NCI-H2029 (cell line): Measurements from ENCODE around the gene GNG4.
"Not testable (repeated sequence)": the region's sequence is repeated elsewhere in the genome, so short reads cannot be mapped to it uniquely, and the experiment has no call there.

ENCODE experiments used
- DNase-seq: peaks from one replicate; lab custom pipeline; 2025; lab: John Stamatoyannopoulos, UW

The GNG4 gene

DNA sequence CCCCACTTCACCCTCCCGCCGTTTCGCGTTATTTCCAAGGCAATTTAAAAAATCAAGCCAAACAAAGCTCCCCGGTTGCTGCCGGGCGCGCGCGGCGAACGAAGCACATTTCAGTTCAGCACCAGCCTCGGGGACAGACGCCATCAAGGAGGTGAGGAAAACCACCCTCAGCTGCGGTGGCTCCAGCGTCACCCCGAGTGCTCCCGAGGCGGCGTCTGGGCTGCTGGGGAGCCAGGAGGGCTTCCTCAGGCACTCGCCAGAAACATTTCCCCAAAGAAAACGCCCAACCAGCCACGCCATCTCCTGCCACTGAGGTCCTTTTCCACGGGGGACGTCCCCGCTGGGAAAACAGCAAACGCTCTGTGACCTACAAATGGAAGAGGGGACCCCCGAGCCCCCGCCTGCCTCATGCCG lies 623 bp downstream of the GNG4 start:
- DNase-seq = no peak

- DNase-seq = peak; percentile 78
Observed at GRCh38 chr1:235648407-235648907, 1.1 kb downstream of the GNG4 start.

DNA sequence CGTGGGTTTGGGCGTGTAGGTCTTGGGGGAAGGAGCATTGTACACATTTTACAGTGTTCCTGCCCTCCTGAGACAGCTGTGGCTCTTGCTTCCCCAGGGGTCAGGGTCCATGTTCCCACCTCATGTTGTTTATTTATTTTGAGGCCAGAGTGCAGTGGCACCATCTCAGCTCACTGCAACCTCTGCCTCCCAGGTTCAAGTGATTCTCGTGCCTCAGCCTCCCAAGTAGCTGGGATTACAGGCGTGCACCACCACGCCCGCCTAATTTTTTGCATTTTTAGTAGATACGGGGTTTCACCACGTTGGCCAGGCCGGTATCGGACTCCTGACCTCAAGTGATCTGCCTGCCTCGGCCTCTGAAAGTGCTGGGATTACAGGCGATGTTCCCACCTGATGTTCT lies 2.0 kb downstream of the GNG4 start:
- not testable (repeated sequence) for DNase-seq

DNA sequence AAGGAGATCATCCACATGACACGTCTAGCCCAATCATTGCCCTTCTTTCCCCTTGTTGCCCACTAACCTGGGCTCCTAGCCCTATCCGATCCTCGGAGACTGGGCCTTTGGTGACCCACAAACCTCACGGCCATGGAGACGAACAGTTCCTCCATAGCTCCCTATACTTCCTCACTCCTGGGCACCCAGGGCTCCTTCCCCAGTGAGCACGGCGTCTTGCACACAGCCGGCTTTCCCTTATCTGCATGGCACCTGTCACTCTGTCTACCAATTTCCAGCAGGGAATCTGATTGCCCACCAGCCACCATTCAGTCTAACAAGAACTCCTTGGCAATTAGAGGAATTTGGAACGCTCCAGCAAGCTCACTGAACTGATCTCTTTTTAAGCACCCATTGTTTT lies 3.1 kb downstream of the GNG4 start:
- DNase-seq = peak; percentile 62

DNA sequence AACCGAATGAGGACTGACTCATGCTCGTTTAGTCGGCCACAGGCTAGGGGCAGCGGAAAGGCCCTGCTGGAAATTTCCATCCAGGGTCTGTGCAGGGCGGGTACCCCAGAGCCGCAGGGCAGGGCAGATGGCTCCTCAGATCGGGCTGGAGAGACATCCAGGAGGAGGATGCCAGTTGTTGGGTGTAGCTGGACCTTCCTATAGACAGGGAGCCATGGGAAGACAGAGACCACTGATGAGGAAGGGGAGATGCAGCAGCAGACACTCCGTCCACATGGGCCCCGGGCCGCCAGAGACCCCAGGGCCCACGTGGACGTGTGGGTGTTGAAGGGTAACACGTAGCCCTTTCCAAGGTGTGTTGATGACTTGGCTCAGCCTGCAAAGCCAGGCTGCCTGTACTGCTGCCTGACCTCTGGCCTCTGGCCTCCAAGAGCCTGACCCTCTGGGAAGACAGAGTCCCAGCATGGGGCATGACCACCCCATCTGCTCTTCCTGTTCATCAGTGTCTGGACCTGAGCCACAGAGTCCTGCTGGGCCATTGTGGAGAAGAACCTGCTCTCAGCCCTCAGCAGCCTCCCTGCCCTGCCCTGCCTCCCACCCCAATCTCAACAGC lies 4.8 kb downstream of the GNG4 start:
- no peak for DNase-seq

GRCh38 chr1:235643837-235644692 lies 5.5 kb downstream of the GNG4 start:
- no peak for DNase-seq

- no peak for DNase-seq
Observed at GRCh38 chr1:235642943-235643371, 6.6 kb downstream of the GNG4 start.

- peak; percentile 82 for DNase-seq
Observed at GRCh38 chr1:235642011-235642942, 7.3 kb downstream of the GNG4 start.

DNA sequence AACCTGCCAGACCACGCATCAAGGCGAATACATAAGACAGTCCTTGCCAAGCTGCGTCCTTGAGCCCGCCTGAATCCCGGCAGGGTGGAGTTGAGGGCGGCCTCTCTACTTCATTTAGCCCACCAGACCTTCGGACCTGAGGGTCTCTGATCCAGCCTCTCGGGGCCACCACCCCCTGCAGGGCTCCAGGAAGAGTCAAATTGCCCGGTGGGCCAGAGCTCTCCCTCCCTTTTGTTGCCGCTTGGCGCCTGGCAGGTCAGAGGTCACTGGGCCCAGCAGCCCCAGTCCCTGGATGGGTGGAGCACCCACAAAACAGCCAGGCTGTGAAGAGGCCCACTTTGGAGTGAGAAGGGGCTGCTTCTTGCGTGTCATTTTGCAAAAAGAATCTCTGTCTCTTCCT lies 9.0 kb downstream of the GNG4 start:
- no peak for DNase-seq

DNA sequence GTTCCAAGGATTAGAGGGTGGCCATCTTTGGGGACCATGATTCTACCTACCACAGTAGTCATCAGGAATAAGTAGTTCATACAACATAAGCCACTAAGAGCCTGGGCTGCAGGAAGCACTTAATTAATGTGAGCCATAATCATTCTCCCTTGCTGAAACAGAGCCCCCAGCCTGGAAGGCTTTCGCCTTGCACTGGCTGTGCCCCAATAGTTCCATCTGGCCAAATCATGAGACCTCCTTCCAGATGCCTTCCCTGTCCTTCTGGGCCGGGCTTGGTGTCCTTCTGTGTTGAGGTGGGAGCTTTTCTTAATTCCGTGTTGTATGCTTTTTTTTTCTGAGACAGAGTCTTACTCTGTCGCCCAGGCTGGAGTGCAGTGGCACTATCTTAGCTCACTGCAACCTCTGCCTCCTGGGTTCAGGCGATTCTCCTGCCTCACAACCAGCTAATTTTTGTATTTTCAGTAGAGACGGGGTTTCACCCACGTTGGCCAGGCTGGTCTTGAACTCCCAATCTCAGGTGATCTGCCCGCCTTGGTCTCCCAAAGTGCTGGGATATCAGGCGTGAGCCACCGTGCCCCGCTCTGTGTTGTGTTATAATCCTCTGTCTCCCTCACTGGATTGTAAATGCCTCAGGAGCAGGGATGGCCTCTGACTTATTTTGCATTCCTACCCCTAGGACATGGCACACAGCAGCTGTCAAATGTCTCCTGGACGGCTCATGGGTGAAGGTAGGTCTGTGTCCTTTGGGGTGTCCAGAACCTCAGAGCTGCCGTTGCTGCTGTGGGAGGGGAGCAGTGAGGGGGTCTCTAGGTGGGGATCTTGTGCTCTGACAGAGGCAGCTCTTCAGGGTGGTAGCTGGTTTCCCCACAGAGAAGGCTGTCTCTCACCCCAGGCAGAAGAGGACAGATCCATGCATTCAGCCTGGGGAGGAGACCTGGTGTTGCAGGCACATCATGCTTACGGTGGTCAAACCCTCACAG lies 10.1 kb downstream of the GNG4 start:
- DNase-seq = no peak

- not testable (repeated sequence) for DNase-seq
Observed at GRCh38 chr1:235638612-235639011, 11.0 kb downstream of the GNG4 start.

DNA sequence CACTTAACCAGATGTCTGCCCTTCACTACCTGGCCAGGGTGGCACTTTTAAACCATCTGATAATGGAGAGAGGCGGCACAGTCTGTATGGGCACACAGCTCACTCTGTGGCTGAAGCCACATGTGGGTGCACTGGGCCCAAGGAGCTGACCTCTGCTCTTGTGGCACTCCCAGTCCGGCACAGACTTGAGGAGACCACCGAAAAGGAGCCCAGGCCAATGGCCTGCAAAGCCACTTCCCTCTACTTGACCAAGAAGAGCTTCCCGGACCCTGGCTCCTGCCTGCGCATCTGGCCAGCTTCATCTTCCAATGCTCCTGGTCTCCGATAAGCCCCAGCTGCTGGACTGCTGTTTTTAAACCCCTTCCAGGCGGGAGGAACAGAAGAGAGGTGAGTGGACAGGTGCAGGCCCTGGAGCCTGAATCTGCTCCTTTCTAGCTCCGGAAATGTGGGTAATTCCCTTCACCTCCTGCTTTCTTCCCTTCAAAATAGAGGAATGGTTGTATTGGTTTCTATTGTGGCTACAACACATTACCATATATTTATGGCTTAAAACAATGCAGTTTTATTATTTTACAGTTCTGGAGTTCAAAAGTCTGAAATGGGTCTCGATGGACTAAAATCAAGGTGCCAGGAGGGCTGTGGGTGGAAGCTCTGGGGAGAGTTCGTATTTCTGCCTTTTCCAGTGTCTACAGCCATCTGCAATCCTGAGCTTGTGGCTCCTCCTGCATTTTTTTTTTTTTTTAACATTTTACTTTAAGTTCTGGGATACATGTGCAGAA lies 11.6 kb downstream of the GNG4 start:
- DNase-seq = no peak

DNA sequence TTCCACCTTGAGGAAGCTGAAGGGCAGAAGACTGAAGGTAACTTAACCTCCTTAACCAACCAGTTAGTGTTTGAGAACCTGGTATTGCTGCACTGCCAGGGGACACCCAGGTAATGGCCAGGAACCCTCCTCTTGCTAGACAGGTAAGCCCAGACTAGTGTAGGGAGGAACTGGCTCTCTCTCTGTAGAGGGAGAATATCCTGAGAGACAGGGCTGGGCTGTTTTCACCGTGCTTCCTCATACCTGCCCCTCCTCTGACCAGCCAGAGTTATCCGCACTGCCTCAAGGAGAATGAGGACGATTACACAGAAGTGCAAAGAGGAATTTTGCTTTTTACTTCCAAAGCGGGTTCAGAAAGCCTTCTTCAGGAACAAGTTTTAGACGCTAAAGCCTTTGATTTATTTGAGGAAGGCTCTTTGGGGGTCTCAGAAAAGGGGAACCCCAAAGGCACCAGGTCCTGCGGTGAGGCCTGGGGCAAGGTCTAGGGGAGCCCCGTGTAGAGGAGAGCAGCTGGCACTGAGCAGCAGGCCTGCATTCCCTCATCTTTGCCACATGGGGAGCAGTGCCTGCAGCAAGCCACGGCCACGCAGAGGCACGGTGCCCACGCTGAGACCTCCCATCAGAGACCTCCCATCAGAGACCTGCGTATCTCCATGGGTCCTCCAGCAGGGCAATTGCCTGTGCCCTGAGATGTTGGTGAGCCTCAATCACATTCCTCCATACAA lies 13.5 kb downstream of the GNG4 start:
- no peak for DNase-seq

GRCh38 chr1:235632506-235633401 lies 16.8 kb downstream of the GNG4 start:
- DNase-seq = peak; percentile 46

DNA sequence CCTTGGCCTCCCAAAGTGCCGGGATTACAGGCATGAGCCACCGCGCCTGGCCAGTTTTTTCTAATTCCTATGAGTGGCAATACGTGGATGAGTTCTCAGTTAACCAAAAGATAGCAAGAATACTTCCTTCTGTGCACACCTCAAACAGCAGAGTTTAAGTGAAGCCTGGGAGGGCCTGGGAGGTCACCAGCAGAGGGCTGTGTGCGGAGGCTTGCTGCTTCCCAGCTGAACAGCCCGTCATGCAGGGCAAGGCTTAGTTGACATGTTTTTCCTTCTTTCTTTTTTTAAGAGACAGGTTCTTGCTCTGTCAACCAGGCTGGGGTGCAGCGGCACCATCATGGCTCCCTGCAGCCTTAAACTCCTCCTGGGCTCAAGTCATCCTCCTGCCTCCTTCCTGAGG lies 17.8 kb downstream of the GNG4 start:
- no peak for DNase-seq

GRCh38 chr1:235628316-235629005 lies 21.1 kb downstream of the GNG4 start:
- DNase-seq = no peak

DNA sequence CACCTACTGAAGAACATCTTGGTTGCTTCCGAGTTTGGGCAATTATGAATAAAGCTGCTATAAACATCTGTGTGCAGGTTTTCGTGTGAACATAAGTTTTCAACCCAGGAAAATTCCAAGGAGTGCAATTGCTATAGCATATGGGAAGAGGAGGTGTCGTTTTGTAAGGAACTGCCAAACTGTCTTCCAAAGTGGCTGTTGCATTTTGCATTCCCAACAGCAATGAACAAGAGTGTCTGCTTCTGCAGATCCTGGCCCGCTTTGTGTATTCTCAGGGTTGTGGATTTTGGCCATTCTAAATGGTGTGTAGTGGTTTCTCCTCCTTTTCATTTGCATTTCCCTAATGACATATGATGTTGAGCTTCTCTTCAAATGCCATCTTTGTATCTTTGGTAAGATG lies 23.8 kb downstream of the GNG4 start:
- no peak for DNase-seq

DNA sequence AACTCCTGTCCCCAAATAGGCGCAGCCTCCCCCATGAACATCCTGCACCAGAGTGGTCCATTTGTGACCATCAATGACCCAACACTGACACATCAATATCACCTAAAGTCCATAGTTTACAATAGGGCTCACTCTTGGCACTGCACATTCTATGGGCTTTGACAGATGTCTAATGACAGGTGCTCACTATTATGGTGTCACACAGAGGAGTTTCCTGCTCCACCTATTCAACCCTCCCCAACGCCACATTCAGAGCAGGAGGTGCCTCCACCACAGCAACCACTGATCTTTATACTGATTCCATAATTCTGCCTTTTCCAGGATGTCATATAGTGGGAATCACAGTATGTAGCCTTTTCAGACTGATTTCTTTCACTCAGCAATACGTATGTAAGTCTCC lies 24.2 kb downstream of the GNG4 start:
- no peak for DNase-seq
